Stimulated activated CD8-positive, alpha-beta memory T cell treated with anti-CD3 and anti-CD28 coated beads, Interleukin-7, amount 100 ng/mL, for 1 hour (primary cell): ENCODE data around the gene TSC1.

ENCODE experiments used
- DNase-seq, 2 donors: peaks; one replicate each; pipeline ENCODE4 v3.0.0-alpha.2; 2020; ENCODE audit warnings: low read depth in 2 of 2

Gene TSC1

DNA sequence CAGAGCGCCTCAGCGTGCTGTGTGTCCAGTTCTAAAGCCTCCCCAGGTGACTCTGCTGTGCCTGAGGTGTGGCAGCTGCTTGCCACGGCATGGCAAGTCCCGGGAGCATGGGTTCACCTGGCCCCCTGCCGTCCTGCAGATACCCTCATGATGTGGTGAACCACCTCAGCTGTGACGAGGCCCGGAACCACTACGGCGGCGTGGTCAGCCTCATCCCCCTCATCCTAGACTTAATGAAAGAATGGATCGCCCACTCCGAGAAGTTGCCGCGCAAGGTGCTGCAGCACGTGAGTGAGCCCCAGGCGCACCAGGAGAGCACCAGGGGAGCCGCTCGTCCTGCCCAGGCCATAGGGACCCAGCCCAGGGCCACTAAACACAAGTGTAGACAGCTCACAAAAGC, 56.3 kb downstream of the TSC1 start:
- DNase-seq = no peak

DNA sequence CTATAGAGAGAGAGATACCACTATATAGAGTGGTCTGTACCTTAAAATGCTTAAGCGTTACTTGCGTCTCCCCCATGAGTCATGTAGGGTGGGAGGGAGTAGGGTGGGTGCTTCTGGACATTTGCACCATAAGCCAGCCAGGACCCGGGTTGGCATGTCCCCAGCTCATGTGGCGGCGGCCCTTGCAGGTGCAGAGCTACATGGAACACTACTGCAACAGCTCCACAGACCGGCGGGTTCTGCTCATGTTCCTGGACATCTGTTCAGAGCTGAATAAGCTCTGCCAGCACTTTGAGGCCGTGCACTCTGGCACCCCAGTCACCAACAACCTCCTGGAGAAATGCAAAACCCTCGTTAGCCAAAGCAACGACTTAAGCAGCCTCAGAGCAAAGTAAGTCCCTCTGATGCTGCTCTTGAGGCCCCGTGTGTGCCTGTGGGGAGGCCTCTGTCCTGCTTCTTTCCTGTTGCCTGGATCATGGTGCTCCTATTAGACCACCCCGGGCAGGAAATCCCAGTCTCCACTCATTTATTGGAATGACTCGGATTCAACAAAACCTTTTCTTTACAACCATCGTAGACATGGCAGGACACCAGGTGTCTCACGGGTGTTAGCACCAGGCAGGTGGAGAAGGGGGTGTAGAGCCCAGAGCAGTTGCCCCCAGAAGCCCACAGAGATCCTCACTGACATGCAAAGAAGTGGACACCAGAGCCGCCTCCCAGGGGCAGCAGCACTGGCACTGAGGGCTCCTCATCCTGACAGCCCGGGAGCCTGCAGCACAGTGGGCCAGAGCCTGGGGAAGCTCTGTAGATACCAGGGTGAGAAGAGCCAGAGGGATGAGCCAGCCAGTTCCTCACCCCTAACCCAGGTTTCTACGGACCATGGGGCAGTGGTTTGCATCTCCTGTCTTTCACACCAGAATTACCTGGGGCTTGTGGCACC, 57.0 kb downstream of the TSC1 start:
- no peak for DNase-seq

DNA sequence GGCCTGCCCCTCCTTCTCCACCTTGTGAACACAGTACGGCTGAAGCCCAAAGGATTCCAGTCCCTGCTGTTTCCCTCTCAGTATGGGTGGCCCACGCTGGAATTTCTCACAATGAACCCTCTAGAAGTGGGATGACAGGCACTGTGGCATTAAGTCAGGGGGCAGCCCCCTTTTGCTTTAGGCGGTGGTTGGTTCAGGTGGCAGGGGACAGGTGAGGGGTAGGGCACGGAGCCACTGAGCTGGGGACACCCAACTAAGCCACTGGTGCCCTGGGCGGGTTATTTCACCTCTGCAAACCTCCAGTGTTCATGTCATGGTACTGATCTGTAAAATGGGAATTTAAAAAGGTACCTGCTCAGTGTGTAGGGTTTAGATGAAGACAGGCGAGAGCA, 58.1 kb downstream of the TSC1 start:
- DNase-seq = no peak

DNA sequence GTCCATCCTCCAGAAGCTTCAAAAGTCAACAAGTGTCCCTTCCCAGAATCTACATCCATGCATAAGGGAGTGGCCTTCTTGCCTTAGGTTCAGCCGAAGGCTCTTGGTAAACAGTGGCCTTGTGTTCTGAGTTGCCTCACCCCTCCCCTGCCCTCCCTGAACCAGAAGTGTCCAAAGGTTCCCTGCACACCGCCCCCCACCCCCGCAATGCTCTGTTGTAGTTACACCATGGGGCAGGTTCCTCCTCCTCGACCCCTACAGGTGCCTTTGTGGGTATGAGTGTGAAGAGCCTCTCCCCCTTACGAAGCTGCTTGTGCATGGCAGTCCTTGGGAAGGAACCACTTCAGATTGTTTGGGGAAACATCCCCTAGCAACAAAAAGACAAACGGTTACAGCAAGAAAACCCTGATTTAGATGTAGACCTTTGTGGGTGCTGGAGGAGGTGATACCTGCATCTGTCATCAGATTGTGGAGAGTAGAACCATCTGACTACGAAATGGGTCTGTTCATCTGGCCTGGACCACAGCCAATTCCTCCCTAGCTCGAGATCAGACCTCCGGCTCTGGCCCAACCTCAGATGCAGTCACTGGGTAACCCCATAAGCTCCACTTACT, 58.6 kb downstream of the TSC1 start:
- DNase-seq = no peak

DNA sequence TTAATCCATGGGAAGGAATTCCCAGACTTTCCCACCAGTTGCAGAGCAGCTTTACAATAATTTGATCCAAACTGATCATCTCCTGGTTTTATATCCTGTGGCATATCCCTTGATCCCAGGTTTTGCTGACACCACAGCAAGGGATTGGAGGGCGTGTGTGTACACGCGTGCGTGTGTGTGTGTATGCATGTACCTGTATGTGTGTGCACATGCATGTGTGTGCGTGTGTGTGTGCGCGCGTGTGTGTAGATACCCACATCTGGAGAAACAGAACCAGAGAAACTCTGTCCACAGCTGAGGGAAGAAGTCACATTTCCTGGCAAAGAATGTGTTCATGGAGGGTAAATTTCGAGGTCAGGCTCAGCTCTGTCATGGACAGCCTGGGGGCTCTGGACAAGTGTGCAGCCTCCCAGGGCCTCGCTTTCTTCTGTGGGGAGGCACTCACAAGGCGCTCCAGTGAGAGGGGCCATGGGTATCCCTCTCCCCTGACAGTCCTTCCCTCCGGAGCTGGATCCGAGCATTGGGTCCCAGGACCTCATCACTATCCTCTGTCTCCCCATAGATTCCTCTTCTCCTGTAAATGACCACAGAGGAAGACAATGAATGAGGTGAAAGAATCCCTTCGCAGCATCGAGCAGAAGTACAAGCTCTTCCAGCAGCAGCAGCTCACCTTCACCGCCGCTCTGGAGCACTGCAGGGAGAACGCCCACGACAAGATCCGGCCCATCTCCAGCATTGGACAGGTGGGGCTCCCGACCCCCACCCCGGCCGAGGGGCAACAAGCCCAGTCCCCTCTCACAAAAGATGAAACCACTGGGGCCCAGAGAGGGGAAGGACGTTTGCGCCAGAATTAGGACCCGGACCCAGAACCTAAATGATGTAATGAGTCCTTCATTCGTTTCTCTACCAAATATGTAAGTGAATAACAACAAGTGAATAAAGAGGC, 60.8 kb downstream of the TSC1 start:
- no peak for DNase-seq

DNA sequence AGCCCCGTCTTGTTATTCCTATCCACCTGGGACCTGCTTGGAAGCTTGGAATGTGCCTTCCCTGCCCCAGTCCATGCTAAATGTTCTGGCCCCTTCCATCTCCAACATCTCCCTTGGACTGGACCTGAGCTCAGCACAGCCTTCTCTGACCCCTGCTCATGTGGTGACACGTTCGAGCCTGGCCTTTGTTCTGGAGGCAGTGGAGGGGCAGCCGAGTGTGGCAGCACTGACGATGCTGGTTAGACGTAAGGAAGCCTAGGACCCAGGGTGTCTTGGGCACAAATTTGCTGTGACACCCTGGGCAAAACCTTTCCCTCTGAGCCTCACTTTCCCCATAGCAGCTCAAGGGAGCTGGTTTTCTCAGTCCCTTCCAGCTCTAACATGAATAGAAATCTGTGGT, 61.8 kb downstream of the TSC1 start:
- no peak for DNase-seq

DNA sequence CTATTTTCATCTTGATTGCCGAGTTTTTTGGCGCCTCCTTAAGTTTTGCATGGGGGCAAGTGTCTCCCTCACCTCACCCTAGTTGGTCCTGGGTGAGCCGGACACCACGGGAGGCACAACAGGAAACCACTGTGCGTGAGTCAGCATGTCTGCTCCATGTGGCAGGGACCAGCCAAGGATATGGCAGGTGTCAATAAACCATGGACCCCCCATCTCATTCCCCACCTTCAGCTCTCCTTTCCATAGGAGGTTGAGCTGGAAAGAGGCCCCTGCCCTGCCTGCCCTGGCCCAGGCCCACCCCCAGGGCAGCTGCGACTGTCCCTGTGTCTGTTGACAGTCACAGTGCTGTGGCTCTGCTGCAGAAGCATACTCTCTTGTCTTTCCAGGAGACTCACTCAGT, 62.6 kb downstream of the TSC1 start:
- DNase-seq = no peak

DNA sequence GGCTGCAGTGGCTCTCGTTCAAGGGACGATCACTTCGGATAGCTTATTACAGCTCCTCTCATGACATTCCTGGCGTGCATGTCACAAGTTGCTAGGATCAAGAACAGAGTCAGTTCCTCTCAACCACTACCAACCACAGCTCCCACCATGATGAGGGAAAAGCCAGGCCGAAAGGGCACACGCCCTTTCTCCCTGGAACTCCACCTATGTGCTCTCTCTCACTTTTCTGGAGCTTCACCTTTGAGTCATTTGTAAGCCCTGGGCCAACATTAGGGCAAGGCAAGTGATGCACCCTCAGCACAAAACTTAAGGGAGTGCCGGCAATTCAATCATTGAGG, 64.1 kb downstream of the TSC1 start:
- no peak for DNase-seq

DNA sequence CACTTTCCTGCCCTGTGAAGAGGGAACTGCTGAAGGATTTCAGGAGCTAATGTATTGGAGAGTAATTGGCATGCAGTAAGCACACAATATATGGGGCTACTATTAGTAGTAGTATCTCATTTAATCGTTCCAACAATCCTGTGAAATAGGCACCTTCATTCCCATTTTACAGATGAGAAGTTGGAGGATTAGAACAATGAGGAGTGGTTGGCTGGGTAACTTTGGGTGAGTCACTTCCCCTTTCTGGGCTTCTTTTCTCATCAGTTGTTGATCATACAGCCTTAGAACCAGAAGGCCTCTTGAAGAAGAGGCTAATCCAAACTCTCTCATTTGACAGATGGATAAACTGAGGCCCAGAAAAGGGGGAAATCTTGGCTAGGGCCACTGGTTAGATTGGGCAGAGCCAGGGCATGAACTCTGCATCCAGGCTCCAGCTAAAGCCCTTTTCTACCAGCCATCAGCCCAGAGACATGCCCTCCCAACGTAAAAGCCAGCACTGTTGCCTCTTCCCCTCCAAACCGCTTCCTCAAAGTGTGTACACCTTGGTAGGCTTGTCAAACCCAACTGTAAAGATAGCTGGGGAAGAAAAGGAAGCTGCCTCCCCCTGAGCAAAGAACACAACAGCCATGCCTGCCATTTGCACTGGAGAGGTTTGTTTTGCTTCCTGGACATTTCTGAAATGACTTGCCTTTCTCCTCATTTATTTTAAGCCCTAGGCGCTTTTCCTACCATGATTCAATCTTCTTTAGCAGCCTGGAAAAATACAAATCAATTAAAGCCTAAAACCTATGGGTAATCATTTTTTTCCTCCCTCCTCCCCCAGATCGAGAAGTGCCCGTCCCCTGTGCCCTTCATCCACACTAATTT, 64.7 kb downstream of the TSC1 start:
- no peak for DNase-seq

DNA sequence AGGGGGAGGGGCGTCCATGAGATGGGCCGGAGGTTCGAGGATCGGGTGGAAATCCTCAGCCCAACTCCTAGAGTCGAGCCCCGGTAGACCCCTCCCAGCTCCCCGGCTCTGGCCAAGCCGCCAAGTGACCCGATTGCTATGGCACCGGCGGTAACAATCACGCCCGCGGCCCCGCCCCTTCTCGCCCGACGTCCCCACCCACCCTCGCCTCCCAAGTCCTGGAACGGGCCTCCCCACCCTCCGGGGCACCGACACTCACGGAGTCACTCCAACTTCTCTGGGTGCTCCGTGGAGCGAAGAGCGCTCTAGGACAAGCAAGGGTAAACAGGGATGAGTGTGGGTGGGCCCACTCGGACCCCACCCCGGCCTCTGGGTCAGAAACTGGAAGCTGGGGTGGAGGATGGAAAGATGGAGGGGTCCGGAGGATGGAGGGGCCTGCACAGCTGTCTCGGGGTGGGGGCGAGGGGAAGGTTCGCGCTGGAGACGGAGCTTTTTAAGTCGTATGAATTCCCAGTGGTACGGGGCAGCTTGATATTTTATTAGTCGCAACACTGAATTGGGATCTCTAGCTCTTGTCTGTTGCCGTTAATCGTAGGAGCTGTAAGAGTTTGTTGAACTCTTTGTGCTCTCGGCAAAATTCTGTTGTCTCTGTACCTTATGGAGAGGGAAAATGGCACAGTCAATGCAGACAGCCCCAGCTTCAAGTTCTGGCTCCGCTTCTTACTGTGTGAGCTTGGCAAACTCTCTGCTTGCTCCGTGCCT, 65.5 kb downstream of the TSC1 start, which contains the start of gene SPACA9:
Gene SPACA9, plus strand, starts transcription at position 204 of the 762 bp plus-strand sequence. CDS start 5,050 bp downstream, outside the sequence.
- DNase-seq = no peak

DNA sequence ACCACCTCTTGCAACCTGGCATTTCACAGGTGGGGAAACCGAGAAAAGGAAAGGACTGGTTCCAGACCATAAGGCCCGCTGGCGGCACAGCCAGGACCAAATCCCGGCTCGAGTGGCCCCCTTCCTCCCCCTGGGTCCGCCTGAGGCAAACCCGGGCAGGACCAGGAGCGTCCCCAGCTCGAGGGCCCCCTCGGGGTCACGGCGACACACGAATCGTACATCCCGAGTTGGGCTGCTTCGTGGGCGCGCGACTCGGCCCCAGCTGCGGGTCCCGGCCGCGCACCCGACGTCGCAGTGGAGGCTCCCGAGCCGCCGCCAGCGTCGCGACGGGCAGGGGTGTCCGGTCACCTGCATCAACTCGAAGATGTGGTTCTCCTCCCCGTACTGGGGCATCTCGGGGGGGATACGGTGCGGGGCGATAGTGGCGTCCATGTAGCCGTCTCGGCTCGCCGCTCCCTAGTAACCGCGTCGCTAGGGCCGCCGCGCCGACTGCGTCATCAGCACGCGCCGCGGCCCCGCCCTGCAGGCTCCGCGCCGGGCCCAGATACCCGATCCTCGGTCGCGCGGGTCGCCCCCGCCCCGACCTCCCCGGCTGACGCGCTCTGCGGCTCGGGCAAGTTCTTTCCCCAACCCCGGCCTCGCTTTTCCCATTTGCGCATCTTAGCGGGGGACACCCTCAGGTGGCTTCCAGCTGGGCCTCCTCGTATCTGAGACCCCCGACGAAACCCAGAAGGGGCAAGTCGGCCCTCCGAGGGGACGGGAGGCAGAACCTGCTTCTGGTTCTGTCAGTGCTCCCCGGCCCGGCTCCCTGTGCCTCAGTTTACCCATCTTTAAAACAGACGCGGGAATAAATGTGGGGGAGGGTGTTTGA, 66.4 kb downstream of the TSC1 start, which contains the start of gene AK8:
Gene AK8, minus strand, starts transcription at position 461 of the 871 bp plus-strand sequence. Its CDS starts 29 bp downstream, at position 432.
- DNase-seq = peak; percentile 52 to 58

DNA sequence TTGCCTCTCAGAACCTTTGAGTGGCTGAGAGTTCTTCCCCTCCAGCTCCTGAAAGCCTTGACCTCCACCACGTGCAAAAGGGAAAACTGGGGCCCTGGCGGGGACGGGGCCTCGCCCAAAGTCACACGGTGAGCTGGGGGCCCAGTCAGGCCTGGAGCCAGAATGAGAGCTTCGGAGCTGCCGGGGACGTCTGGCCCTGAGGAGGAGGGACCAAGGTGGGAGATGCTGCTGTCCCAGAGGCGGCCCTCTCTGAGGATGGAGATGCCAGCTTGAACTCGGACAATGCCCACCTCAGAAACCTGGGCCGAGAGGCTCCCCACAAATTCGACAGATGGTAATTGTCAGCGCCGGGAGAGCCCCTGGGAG, 67.0 kb downstream of the TSC1 start:
- no peak for DNase-seq

DNA sequence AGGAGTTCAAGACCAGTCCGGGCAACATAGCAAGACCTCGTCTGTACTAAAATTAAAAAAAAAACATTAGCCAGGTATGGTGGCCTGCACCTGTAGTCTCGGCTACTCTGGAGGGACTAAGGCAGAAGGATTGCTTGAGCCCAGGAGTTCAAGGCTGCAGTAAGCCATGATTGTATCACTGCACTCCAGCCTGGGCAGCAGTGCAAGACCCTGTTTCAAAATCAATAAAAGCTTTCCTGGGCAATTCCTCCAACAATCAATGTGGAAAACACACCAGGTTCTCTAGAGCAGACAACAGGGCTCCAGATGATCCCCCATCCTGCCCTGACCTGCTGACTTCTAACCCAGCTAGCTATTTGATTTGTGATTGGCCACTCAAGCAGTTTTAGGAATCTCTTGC, 67.6 kb downstream of the TSC1 start:
- DNase-seq = no peak

DNA sequence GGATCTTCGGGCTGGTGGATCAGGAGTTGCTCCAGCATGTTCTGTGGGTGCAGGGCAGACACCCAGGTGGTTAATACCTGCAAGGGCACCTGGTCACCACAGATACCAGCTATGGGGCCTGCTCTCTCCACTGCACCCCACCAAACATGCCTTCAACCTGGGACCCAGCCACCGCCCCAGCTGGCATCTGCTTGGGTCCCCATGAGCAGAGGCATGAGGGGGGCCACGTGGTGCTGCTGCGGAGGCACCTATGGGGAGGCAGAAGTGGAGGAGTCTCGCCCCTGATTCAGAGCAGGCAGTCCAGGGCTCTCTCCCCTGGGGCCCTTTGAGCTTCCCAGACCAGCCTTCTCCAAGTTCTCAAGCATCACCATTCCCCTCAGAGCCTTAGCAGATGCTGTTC, 69.3 kb downstream of the TSC1 start:
- no peak for DNase-seq

DNA sequence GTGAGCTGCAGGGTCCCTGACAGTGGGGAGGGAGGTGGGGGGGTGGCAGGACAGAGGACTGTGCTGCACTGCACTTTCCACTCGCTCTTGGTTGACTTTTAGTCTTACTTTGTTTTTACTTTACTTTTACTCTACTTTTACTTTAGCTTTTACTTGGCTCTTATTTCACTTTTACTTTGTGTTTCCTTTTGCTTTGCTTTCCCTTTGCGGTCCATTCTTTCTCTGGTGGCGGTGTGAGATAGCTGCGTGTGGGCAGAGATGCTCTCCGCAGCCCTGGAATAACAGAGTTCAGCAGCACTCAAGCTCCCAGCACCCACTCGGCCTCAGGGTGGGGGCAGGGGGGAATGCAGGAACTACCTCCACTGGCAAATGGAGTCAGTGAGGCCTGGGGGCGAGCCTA, 71.0 kb downstream of the TSC1 start:
- DNase-seq = no peak

DNA sequence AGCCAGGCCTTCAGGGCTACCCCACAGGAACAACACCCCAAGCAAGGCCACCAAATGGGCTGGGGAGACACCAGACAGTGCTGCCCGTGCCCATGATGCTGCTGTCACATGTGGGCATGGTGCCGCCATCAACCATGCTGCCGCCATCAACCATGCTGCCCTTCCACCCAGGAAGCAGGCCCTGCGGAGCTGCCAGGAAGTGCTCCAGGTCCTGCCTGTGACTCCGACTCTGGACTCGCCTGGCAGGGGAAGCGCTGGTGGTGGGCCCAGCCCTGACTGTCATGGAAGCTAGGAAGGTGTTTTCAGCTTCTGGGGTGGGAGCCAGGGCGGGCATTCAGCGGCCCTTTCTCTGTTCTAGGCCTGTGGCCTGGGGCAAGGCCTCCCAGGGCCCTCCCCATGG, 75.2 kb downstream of the TSC1 start:
- no peak for DNase-seq

DNA sequence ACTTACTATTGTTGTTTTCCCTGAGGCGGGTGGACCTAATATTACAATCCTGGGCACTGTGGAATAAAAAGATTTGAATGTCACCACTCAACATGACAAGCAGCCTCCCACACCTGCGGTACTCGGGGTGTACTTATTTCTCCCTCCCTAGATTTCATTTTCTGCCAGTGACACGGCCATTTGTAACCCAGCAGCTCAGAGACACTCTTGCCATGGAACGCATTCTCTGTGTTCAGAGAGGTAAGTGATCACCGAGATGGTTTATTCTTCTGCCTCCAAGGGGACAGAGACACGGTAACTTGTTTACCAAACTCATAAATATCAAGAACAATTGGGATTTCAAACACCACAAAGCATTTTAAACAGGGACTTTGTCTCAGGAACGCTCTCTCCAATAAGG, 77.5 kb downstream of the TSC1 start:
- DNase-seq = no peak

DNA sequence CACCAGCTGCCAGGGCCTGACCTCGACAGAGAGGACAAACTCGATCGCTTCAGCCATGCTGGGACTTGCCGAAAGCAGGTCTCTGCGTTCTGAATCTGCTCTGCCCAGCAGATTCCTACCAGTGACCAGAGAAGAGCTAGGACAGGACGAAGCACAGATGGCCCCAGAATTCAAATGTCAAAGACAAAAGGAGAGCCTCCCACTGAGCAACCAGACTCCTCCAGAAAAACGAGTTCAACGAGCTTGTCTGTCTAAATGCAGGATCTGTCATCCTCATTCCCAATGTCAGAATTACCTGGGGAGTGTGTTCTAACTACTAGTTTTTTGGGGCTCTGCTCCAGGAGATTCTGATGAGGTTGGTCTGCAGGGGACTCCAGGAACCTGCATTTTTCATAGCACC, 79.7 kb downstream of the TSC1 start:
- DNase-seq = no peak

DNA sequence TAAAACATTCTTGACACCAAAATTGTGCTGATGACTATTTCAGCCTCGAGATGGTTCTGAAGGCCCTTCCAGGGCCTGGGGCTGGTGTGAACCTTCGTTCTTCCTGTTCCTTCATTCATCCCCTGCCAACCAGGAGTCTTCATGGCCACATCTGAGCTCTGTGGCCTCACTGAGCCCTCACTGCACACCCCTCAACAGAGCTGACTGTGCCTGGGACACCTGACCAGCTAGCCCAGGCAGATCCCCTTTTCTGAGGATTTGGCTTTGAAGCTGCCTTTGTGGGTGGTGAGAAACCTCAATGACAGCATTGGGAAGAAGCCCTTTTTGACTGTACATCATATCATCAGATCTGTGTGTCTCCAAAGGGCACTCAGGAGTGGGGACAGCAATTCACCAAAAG, 80.1 kb downstream of the TSC1 start:
- no peak for DNase-seq

DNA sequence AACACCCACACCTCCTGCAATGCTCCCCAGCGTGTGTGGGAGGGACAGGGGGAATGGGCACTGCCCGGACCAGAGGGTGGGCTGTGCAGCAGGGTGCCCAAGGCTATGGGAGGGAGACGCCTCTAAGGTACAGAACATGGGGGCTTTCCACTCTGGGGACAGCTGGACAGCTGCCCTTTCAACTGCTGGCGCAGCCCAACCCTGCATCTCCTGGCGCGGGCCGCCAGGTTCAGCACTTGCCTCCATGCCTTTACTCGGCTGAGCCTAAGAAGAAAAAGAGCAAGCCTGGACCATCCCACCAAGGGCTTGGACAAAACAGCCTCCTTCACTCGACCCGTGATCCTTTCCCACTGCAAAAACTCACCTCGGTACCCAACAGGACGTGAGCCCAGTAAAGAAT, 81.3 kb downstream of the TSC1 start:
- DNase-seq = no peak
